Activated T-cell treated with anti-CD3 and anti-CD28 coated beads, Interleukin-2, amount 50 U/mL, for 72 hours (primary cell): ENCODE data around the gene ZNF331. TPM values are rescaled to one million over a fixed set of nuclear protein-coding genes. Genes with fewer than 3 reads are reported as not detected.
"Not testable (repeated sequence)": the region's sequence is repeated elsewhere in the genome, so short reads cannot be mapped to it uniquely, and the experiment has no call there.

Experiments used
- ATAC-seq, 2 donors: fragments of 150-1000 bp; cut with Tn5 transposase; replicated peaks in 1 of 2; 2 replicates each; pipeline ENCODE4 v1.10.0; 2021; ENCODE audit warnings: moderate library complexity in 2 of 2, mild to moderate bottlenecking in 1 of 2
- DNase-seq, 2 donors: peaks; one replicate each; pipeline ENCODE4 v3.0.0; 2021 to 2022; ENCODE audit warnings: mixed read lengths in 1 of 2
- H3K27ac Mint-ChIP-seq: one replicate; pipeline ENCODE4 v1.8.0; 2022; ENCODE audit warnings: mild to moderate bottlenecking, moderate library complexity, mixed read lengths
- H3K27me3 Mint-ChIP-seq: one replicate; pipeline ENCODE4 v1.8.0; 2022; ENCODE audit warnings: low read depth, mixed read lengths
- H3K36me3 Mint-ChIP-seq, 2 donors: one replicate each; pipeline ENCODE4 v1.8.0; 2022; ENCODE audit warnings: mixed read lengths in 2 of 2, mild to moderate bottlenecking in 1 of 2; ENCODE audit not compliant: insufficient read depth in 2 of 2
- H3K4me1 Mint-ChIP-seq: one replicate; pipeline ENCODE4 v1.8.0; 2022; ENCODE audit warnings: low read depth, mixed read lengths
- H3K4me3 Mint-ChIP-seq, 2 donors: one replicate each; pipeline ENCODE4 v1.8.0; 2022; ENCODE audit warnings: mild to moderate bottlenecking in 2 of 2, mixed read lengths in 2 of 2, moderate library complexity in 2 of 2
- H3K9me3 Mint-ChIP-seq, 2 donors: one replicate each; pipeline ENCODE4 v1.8.0; 2022; ENCODE audit warnings: mixed read lengths in 2 of 2
- total RNA-seq, 2 donors: library from RNA; stranded (reverse); gene quantifications; one replicate each; pipeline ENCODE4 v1.2.3, GENCODE V29; 2022

ZNF331 gene
- total RNA-seq, result 10 to 100 TPM; 63.7 to 71.4 TPM

DNA sequence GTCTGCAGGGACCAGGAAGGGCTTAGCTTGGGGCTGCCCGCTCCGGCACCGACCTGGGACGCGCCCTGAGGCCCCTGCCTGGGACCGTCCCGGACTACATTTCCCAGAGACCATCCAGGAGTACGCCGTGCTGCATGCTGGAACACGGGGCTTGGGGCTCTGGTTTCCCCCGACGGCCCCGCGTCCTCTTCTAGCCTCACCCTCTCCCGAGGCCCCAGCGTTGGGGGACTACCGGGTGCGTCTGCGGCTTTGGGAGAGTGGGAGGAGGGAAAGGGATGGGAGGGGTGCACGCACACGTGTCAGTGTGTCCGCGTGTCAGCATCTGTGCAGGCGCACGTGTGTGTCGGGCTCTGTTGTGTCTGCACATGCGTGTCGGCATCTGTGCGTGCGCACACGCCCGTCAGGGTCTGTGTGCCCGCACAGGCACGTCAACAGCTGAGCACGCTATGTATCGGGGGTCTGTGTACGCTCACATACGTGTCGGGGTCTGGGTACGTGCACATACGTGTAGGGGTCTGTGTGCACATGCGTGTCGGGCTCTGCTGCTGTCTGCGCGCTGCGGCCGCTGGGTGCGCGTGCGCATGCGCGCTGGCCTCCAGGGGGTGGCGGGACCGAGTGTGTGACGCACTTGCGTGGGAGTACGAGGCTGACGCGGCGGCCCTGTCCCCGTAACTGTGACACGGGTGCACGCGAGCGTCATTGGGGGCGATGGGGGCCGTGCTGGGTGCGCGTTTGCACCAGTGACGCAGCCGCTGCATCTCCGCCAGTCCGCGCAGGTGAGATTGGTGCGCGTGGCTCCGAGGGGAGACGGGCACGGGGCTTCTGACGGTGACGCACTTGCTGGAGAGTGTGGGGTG lies at the start of gene ZNF331:
ZNF331 (plus strand) TSS at position 625 of the 857 bp plus-strand sequence. CDS start 31,232 bp downstream, outside the sequence.
- H3K9me3 Mint-ChIP-seq, result peaks cover 2 to 3% of the 10 kb centered on the region in 2 donors
- H3K4me3 Mint-ChIP-seq, result peak within 1 kb of the TSS; percentile 96 to 98
- peaks cover 22 to 42% of the 10 kb centered on the region in 2 donors for H3K36me3 Mint-ChIP-seq
- DNase-seq, result peak; percentile 90
- H3K4me1 Mint-ChIP-seq, result peaks cover 42% of the 10 kb centered on the region
- peak within 1 kb of the TSS; percentile 98 for H3K27ac Mint-ChIP-seq
- no peaks in the 10 kb centered on the region for H3K27me3 Mint-ChIP-seq
- peak; percentile 83 for ATAC-seq

DNA sequence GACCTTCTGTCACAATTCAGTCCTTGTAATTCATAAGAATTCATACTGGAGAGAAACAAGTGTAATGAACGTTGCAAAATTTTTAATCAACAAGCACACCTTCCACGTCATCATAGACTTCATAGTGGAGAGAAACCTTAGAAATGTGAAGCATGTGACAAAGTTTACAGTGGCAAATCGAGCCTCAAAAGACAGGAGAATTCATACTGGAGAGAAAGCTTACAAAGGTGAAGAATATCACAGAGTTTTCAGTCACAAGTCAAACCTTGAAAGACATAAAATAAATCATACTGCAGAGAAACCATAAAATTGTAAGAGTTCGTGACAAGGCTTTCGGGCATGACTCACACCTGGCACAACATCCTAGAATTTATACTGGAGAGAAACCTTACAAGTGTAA lies 45.8 kb upstream of the ZNF331 start:
- DNase-seq (no peak), ATAC-seq (no peak)
- H3K27ac Mint-ChIP-seq, result peak overlapping the region; percentile 52
- H3K36me3 Mint-ChIP-seq, result peaks cover 58 to 72% of the 10 kb centered on the region in 2 donors
- no peaks in the 10 kb centered on the region for H3K27me3 Mint-ChIP-seq
- no peak overlapping the region for H3K4me3 Mint-ChIP-seq
- no peaks in the 10 kb centered on the region for H3K4me1 Mint-ChIP-seq
- peaks cover 21 to 37% of the 10 kb centered on the region in 2 donors for H3K9me3 Mint-ChIP-seq

DNA sequence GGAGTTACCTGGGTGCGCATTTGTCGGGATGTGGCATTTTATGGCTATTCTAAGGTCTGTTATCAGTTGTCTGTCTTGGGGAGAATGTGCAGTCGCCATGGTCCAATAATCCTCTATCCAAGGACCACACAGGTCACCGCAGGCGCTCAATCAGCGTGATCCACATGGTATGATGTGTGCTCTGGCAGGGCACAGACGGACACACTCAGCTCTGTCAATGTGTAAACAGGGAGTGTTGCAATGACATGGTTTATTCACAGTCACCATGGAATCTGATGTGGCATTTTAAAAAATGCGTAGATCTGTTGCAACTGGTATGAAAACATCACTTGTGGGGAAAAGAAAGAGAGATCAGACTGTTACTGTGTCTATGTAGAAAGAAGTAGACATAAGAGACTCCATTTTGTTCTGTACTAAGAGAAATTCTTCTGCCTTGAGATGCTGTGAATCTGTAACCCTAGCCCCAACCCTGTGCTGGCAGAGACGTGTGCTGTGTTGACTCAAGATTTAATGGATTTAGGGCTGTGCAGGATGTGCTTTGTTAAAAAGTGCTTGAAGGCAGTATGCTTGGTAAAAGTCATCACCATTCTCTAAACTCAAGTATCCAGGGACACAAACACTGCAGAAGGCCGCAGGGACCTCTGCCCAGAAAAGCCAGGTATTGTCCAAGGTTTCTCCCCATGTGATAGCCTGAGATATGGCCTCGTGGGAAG lies 40.5 kb upstream of the ZNF331 start:
- H3K27me3 Mint-ChIP-seq, ATAC-seq, H3K27ac Mint-ChIP-seq, H3K4me1 Mint-ChIP-seq, DNase-seq, H3K4me3 Mint-ChIP-seq: not testable (repeated sequence)
- peaks cover 28 to 31% of the 10 kb centered on the region in 2 donors for H3K36me3 Mint-ChIP-seq
- peaks cover 14 to 25% of the 10 kb centered on the region in 2 donors for H3K9me3 Mint-ChIP-seq

DNA sequence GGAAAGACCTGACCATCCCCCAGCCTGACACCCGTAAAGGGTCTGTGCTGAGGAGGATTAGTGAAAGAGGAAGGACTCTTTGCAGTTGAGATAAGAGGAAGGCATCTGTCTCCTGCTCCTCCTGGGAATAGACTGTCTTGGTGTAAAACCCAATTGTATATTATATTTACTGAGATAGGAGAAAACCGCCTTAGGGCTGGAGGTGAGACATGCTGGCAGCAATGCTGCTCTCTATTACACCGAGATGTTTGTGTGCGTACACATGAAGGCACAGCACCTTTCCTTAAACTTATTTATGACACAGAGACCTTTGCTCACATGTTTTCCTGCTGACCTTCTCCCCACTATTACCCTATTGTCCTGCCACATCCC lies 39.9 kb upstream of the ZNF331 start:
- peaks cover 23 to 25% of the 10 kb centered on the region in 2 donors for H3K36me3 Mint-ChIP-seq
- DNase-seq, H3K27me3 Mint-ChIP-seq, H3K4me1 Mint-ChIP-seq, ATAC-seq, H3K27ac Mint-ChIP-seq, H3K4me3 Mint-ChIP-seq: not testable (repeated sequence)
- peaks cover 13 to 20% of the 10 kb centered on the region in 2 donors for H3K9me3 Mint-ChIP-seq

DNA sequence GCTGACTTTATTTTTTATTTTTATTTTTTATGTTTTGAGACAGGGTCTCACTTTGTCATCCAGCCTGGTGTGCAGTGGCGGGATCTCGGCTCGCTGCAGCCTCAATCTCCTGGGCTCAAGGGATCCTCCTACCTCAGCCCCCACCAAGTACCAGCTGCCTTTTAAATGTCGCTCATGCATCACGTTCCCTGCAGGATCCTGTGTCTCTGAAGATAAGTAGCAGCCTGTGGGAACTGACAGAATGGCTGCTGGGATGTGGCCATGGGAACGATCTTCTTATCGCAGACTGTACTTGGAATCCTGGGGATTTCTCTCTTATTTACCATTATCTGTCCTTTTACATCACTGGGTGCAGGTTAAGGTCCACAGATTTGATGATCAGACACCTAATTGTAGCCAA lies 34.8 kb upstream of the ZNF331 start:
- not testable (repeated sequence) for DNase-seq, H3K9me3 Mint-ChIP-seq, H3K4me3 Mint-ChIP-seq, H3K36me3 Mint-ChIP-seq, ATAC-seq, H3K27me3 Mint-ChIP-seq, H3K27ac Mint-ChIP-seq, H3K4me1 Mint-ChIP-seq

DNA sequence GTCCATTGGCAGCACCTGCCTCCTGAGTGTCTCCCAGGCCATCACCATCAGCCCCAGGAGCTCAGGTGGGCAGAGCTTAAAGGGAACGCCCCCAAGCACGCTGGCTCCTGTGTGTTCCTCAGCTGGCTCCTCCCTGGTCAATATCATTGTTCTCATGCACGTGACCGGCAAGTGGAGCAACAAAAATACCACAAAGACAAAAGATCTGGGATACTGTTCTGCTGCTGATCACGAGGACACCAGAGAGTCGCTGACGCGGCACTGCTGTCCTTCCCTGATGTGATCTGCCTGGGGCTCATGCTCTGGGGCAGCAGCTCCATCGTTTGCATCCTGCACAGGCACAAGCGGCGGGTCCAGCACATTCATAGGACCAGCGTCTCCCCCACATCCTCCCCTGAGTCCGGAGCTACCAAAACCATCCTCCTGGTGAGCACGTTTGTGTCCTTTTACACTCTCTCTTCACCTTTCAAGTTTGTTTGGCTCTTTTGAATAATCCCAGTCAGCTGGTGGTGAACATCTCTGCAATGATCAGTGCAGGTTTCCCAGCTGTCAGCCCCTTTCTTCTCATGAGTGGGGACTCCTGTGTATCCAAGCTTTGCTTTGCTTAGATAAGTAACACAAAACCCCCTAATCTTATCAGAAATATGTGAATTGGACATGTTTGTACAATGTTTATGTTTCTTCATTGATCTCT lies 34.1 kb upstream of the ZNF331 start:
- not testable (repeated sequence) for H3K4me1 Mint-ChIP-seq, H3K36me3 Mint-ChIP-seq, H3K4me3 Mint-ChIP-seq, DNase-seq, H3K9me3 Mint-ChIP-seq, H3K27ac Mint-ChIP-seq, H3K27me3 Mint-ChIP-seq
- peak in 1 of 2 donors; percentile 37 for ATAC-seq

DNA sequence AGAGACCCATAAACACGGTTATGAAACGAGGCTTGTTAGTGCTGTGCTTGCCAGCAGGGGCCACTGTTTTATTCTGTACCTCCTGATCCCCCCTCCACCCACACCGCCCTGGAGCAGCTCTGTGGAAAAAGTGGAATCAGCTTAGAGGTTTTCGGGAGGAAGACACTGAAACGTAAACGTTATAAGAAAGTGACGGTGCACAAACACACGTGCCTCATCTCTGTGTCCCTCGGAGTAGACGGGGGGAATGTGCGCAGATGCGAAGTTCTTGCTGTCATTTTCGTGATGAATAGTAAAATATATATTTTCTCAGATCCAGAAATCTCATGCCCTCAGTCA lies 33.6 kb upstream of the ZNF331 start:
- H3K4me3 Mint-ChIP-seq, result not testable (repeated sequence)
- ATAC-seq, result peak in 1 of 2 donors; percentile 44

DNA sequence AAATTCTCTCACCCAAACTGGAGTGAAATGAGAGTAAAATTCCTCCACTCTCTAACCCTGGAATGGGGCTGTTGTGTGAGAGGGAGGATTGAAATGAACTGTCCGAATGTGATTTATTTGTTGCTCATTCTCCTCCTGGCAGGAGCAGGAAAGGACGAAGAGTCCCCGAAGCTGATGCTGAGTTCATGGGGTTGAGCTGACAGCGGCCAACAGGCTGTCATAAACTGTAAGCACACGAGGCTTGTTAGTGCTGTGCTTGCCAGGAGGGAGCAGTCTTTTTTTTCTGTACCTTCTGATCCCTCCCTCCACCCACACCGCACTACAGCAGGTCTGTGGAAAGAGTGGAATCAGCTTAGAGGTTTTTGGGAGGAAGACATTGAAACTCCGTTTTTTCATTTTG lies 33.1 kb upstream of the ZNF331 start:
- Mint-ChIP-seq H3K4me3 (no peak overlapping the region), H3K9me3 (peaks cover 3 to 4% of the 10 kb centered on the region in 2 donors), H3K36me3 (peaks cover 4 to 6% of the 10 kb centered on the region in 2 donors), H3K27ac (no peak overlapping the region), H3K4me1 (no peaks in the 10 kb centered on the region), H3K27me3 (peaks cover 18% of the 10 kb centered on the region)
- no peak for ATAC-seq
- no peak for DNase-seq

More for the DNA sequence above, 33.6 kb upstream of the ZNF331 start:
- not testable (repeated sequence) for H3K4me1 Mint-ChIP-seq, H3K9me3 Mint-ChIP-seq, H3K36me3 Mint-ChIP-seq, H3K27ac Mint-ChIP-seq, DNase-seq
- peaks cover 15% of the 10 kb centered on the region for H3K27me3 Mint-ChIP-seq

DNA sequence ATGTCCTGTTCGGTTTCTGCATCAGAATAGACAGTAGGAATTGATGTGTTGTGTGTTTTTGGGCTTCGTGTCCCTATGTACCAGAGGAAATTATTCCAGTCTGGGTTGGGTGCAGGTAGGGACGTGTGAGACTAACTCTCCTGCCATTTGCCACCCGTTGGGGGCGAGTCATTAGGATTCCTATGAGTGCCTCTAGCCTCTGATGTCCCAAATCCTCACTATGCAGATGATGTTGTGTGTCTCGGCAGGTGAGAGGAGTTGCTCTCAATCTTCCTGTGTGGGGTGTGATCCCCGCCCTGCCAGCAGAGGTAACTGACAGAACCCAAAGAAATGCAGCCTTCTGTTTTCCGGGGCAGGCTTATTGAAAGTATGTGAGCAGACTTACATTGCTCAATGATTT lies 31.2 kb upstream of the ZNF331 start:
- H3K9me3 Mint-ChIP-seq, result peaks cover 0 to 4% of the 10 kb centered on the region in 2 donors
- no peak for DNase-seq
- no peak overlapping the region for H3K27ac Mint-ChIP-seq
- H3K27me3 Mint-ChIP-seq, result peaks cover 18% of the 10 kb centered on the region
- no peaks in the 10 kb centered on the region for H3K4me1 Mint-ChIP-seq
- ATAC-seq, result no peak
- H3K36me3 Mint-ChIP-seq, result peaks cover 3 to 4% of the 10 kb centered on the region in 2 donors
- no peak overlapping the region for H3K4me3 Mint-ChIP-seq

DNA sequence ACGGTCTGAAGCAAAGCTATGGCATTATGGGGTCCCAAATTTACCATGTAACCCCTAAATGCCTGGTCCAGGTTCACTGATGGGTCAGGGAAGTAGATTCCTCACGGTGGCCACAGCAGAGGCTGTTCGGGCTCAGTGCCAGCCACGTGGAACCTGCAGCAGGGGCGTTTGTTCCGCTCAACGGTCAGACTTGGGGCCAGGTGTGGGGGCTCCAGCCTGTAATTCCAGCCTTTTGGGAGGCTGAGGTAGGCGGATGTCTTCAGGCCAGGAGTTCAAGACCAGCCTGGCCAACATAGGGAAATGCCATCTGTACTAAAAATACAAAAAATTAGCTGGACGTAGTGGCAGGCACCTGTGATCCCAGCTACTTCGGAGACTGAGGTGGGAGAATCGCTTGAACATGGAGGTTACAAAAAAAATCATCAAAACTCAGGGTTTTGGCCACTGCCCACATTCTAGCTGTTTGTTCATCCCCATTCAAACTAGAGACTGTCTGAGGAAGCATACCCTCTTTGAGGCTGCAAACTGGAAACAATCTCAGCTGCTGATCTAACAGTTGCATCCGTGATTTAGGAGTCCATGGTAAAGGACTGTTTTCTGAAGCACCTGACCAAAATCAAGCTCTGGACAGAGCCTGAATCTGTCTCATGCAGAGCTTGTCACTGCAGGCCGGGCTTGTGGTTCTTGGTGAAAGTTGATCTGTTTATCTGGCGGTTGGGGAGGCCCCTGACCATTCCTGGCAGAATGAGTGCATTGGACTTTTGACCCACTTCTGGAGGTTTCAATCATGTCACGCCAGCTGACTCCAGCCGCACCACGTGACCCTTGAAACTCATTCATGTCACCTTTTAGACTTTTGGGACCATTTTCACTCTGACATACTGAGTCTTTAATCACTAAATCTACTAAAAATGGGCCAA lies 30.2 kb upstream of the ZNF331 start:
- ATAC-seq (no peak), DNase-seq (no peak)
- Mint-ChIP-seq H3K9me3 (peaks cover 0 to 4% of the 10 kb centered on the region in 2 donors), H3K36me3 (peaks cover 3 to 4% of the 10 kb centered on the region in 2 donors), H3K4me1 (no peaks in the 10 kb centered on the region), H3K27me3 (peaks cover 18% of the 10 kb centered on the region), H3K27ac (no peak overlapping the region), H3K4me3 (no peak overlapping the region)

DNA sequence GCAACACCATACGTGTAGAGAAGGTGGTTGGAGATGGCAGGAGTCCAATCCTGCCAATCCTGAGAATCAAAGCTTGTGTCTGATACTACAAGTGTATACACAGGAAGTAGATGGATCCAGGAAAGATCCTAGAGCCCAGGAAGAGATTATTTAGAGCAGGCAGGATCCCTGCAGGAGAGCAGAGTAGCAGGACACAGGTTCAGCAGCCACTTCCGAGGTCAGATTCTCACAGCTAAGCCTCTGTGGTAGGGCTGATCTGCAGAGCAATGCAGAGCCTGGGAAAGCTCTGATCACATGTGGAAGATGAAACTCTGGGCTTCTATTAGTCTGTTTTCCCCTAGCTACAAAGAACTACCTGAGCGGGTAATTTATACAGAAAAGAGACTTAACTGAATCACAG lies 28.5 kb upstream of the ZNF331 start:
- H3K4me3 Mint-ChIP-seq, result no peak overlapping the region
- no peak for DNase-seq

DNA sequence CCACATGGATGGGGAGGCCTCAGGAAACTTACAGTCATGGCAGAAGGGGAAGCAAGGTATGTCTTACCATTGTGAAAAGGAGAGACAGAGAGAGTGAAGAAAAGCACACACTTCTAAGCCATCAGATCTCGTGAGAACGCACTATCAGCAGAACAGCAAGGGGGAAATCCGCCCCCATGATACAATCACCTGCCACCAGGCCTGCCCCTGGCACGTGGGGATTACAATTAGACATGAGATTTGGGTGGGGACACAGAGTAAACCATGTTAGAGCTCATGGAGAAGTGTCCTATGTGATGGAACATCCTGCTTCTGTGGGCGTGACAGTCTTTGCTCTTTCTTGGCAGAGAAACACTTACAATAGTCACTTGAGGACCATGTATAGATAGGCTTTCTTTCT lies 28.1 kb upstream of the ZNF331 start:
- peaks cover 3 to 4% of the 10 kb centered on the region in 2 donors for H3K36me3 Mint-ChIP-seq
- no peak for ATAC-seq
- peaks cover 2% of the 10 kb centered on the region for H3K4me1 Mint-ChIP-seq

More for the DNA sequence above, 28.5 kb upstream of the ZNF331 start:
- Mint-ChIP-seq H3K27ac (no peak overlapping the region), H3K36me3 (peaks cover 3 to 4% of the 10 kb centered on the region in 2 donors), H3K4me1 (no peaks in the 10 kb centered on the region), H3K27me3 (peaks cover 15% of the 10 kb centered on the region), H3K9me3 (peaks cover 0 to 4% of the 10 kb centered on the region in 2 donors)
- no peak for ATAC-seq

More for the DNA sequence above, 28.1 kb upstream of the ZNF331 start:
- Mint-ChIP-seq H3K4me3 (no peak overlapping the region), H3K27ac (no peak overlapping the region), H3K9me3 (peaks cover 0 to 4% of the 10 kb centered on the region in 2 donors), H3K27me3 (peaks cover 11% of the 10 kb centered on the region)
- DNase-seq, result no peak
